Measurements from ENCODE around the gene PLXND1. TPM values are rescaled to one million over a fixed set of nuclear protein-coding genes. Genes with fewer than 3 reads are reported as not detected.

Gene PLXND1
- total and polyA plus RNA-seq, 2 donors (not counting 1 experiment from before 2014, with no cell fraction given) = 3.3 to 74.4 TPM

- H3K4me2 ChIP-seq (replicated peaks; ENCODE audit: low read depth, low read length, poor library complexity, severe bottlenecking) = no peak overlapping the region
- H2AFZ ChIP-seq (ENCODE audit: insufficient read depth, low read depth, low read length, poor library complexity, severe bottlenecking) = no peak overlapping the region
Measured at GRCh38 chr3:129534428-129535027, 71.9 kb downstream of the PLXND1 start.

More at GRCh38 chr3:129534428-129535027, 71.9 kb downstream of the PLXND1 start:
- Histone ChIP-seq H3K79me2 (ENCODE audit: control insufficient read depth, insufficient read depth, low read length) (no peaks in the 10 kb centered on the region), H3K9ac (ENCODE audit: low read length) (no peak overlapping the region), H3K4me3 (ENCODE audit: control extremely low read depth in 1 of 5, extremely low read depth in 1 of 5, insufficient read depth in 1 of 5, low read depth in 2 of 5, low read length in 4 of 5) (no peak overlapping the region), H3K9me3 (ENCODE audit: control extremely low read depth in 1 of 3, control insufficient read depth in 2 of 3, insufficient read depth in 1 of 3, low read length in 2 of 3) (no peaks in the 10 kb centered on the region), H3K27me3 (replicated peaks in 1 of 4; ENCODE audit: control extremely low read depth in 1 of 4, control insufficient read depth in 3 of 4, insufficient read depth in 4 of 4, low read length in 3 of 4) (peaks cover 0 to 2% (median 0%) of the 10 kb centered on the region in 4 experiments), H4K20me1 (ENCODE audit: control insufficient read depth, insufficient read depth, low read length, poor library complexity, severe bottlenecking) (no peaks in the 10 kb centered on the region), H3K27ac (ENCODE audit: low read length in 2 of 2) (no peak overlapping the region), H3K4me1 (ENCODE audit: control insufficient read depth in 2 of 2, insufficient read depth in 2 of 2, low read length in 2 of 2) (no peaks in the 10 kb centered on the region), H3K36me3 (replicated peaks in 1 of 2; ENCODE audit: control extremely low read depth in 1 of 2, control insufficient read depth in 1 of 2, extremely low read depth in 1 of 2, insufficient read depth in 2 of 2, low read length in 1 of 2) (no peaks in the 10 kb centered on the region)
- H3K27ac Mint-ChIP-seq = no peak overlapping the region
- no peak for DNase-seq
- WGBS (ENCODE audit: insufficient coverage) = 87% methylated on average over 4 of the region's 4 CpGs
- ATAC-seq (ENCODE audit: low read depth) = no peak
- POLR2A ChIA-PET = no interaction called here
- no peak overlapping the region for H3K4me3 Mint-ChIP-seq
- CTCF ChIA-PET = interaction anchor here (1.5 kb wide), 1 partner anchor 44 kb away, joined by 4 read pairs; no protein-coding TSS in a partner anchor
- no peak for TF ChIP-seq EZH2 (IDR thresholded peaks at IDR 0.05; ENCODE audit: borderline replicate concordance, insufficient read depth, low read depth, low read length, poor library complexity, severe bottlenecking)
- no peak for TF ChIP-seq CTCF (IDR thresholded peaks at IDR 0.05)
- no peaks in the 10 kb centered on the region for H3K4me1 Mint-ChIP-seq
- intact Hi-C loops (cut with micrococcal nuclease) = no loop called here
- peaks cover 3% of the 10 kb centered on the region for H3K27me3 Mint-ChIP-seq
- H3K9me3 Mint-ChIP-seq (ENCODE audit: insufficient read depth) = no peaks in the 10 kb centered on the region
